Nephron (organoid): ENCODE results near the gene ASTN1.

Source experiments
- H3K27ac Mint-ChIP-seq, 3 experiments: 2 replicates each; pipeline ENCODE4 v1.8.0; 2020; ENCODE audit warnings: mixed read lengths in 3 of 3, mild to moderate bottlenecking in 2 of 3, moderate library complexity in 1 of 3
- H3K27me3 Mint-ChIP-seq: 2 replicates; pipeline ENCODE4 v1.8.0; 2021; ENCODE audit warnings: low read depth, mild to moderate bottlenecking, moderate library complexity, mixed read lengths
- H3K36me3 Mint-ChIP-seq: 2 replicates; pipeline ENCODE4 v1.8.0; 2020; ENCODE audit warnings: low read depth, mixed read lengths
- H3K4me1 Mint-ChIP-seq: 2 replicates; pipeline ENCODE4 v1.8.0; 2020; ENCODE audit warnings: mixed read lengths
- H3K4me3 Mint-ChIP-seq, 3 experiments: 2 replicates each; pipeline ENCODE4 v1.8.0; 2020; ENCODE audit warnings: mild to moderate bottlenecking in 3 of 3, mixed read lengths in 3 of 3, moderate library complexity in 2 of 3
- H3K9me3 Mint-ChIP-seq: 2 replicates; pipeline ENCODE4 v1.8.0; 2020; ENCODE audit warnings: mixed read lengths
- TF ChIP-seq, protein P1 (sequence below), 3 experiments: fragments of 200-600 bp; sonication (generic); IDR thresholded peaks; one replicate each; pipeline ENCODE4 v1.5.0; 2021; ENCODE audit warnings: antibody characterized with exemption in 3 of 3; ENCODE audit not compliant: unreplicated experiment in 3 of 3

ASTN1 gene

DNA sequence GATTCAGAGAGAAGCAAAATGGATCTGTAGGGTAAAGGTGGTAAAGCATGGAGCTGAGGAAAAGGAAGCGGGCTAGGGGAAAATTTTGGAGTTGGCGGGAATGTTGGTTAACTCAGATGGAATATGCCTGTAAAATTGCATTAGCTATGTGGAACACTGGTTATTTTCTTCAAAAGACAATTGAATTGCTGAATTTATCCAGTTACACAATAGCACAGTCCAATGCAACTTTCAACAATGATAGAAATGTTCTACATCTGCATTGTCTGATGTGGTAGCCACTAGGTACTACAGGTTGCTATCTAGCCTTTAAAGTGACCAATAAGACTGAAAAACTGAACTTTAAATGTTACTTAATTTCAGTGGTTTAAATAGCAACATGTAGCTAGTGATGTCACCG, 315.2 kb downstream of the ASTN1 start:
- Mint-ChIP-seq H3K27ac (no peak overlapping the region), H3K36me3 (no peaks in the 10 kb centered on the region), H3K27me3 (peaks cover 7% of the 10 kb centered on the region), H3K4me3 (no peak overlapping the region), H3K9me3 (no peaks in the 10 kb centered on the region), H3K4me1 (peaks cover under 1% of the 10 kb centered on the region)
- TF ChIP-seq, protein P1, sequence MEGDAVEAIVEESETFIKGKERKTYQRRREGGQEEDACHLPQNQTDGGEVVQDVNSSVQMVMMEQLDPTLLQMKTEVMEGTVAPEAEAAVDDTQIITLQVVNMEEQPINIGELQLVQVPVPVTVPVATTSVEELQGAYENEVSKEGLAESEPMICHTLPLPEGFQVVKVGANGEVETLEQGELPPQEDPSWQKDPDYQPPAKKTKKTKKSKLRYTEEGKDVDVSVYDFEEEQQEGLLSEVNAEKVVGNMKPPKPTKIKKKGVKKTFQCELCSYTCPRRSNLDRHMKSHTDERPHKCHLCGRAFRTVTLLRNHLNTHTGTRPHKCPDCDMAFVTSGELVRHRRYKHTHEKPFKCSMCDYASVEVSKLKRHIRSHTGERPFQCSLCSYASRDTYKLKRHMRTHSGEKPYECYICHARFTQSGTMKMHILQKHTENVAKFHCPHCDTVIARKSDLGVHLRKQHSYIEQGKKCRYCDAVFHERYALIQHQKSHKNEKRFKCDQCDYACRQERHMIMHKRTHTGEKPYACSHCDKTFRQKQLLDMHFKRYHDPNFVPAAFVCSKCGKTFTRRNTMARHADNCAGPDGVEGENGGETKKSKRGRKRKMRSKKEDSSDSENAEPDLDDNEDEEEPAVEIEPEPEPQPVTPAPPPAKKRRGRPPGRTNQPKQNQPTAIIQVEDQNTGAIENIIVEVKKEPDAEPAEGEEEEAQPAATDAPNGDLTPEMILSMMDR (IDR thresholded peaks at IDR 0.05; ENCODE audit: unreplicated experiment in 3 of 3): no peak

DNA sequence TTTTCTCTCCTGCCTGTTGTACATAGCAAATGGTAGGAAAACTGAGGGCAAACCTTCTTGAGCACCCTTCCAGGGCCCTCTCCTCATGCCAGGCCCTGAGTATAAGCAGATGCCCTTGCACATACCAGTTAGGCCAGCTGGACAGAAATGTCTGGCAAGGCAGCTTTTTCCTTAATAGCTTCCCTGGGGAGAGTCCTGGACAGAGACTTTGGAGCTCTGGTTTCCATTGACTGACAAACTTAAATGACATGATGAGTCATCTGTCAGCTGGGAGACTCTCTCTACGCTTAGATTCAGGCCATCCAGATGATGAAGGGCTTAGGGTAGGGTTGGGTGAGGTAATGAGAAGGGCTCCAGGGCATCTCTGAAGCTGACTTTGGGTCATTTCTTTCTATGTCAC, 317.5 kb downstream of the ASTN1 start:
- Mint-ChIP-seq H3K4me1 (peaks cover 15% of the 10 kb centered on the region), H3K4me3 (no peak overlapping the region)
- TF ChIP-seq, protein P1 (IDR thresholded peaks at IDR 0.05; ENCODE audit: unreplicated experiment in 3 of 3): no peak

DNA sequence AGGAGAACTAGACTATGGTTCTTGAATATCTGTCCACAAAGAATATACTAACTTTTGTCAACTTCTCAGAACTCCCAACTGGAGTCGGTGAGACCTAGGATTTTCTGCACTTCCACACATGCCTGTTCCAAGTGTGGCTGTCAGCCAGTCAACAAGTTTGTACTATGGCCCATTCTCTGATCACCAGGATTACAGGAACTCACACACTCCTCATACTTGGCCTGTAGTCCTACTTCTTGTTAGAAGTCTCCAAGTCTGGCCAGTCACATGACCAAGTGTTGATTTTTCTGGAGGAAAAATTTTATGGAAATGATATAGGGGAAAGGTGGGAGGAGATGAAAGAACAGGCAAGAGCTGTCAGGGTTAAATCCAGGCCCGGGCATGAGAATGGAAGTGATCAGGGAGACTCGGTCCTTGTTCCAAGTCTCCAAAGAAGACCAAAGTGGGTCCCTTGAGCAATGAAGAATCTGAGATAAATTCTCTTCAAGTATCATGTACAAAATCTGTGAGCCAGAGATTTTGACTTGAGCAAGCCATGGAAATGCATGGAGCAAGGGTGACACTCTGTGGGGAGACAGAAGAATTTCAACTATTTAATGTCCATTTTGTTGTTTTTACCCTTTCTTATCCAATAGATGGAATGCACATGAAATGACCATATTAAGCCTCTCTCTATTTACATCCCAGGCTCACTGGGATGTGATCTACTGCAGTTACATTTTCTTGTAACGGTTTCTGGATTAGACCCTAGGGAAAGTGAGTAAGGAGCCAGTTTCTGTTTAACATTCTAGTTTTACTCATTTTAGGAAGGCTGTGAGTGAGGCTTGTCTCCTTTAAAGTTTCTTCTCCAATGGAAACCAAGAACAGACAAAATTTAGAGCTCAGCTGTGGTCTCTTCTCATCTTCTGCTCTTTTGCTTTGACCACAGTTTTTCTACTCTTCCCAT, 320.9 kb downstream of the ASTN1 start:
- Mint-ChIP-seq H3K36me3 (no peaks in the 10 kb centered on the region), H3K9me3 (no peaks in the 10 kb centered on the region), H3K27me3 (no peaks in the 10 kb centered on the region), H3K27ac (peak overlapping the region in 2 of 3 experiments; percentile 31 to 63), H3K4me1 (peaks cover 25% of the 10 kb centered on the region), H3K4me3 (no peak overlapping the region)
- TF ChIP-seq, protein P1 (IDR thresholded peaks at IDR 0.05; ENCODE audit: unreplicated experiment in 3 of 3): peak; percentile 69 to 79 (median 78)

More for the DNA sequence above, 317.5 kb downstream of the ASTN1 start:
- Mint-ChIP-seq H3K27me3 (peaks cover 7% of the 10 kb centered on the region), H3K36me3 (no peaks in the 10 kb centered on the region), H3K27ac (no peak overlapping the region), H3K9me3 (no peaks in the 10 kb centered on the region)

DNA sequence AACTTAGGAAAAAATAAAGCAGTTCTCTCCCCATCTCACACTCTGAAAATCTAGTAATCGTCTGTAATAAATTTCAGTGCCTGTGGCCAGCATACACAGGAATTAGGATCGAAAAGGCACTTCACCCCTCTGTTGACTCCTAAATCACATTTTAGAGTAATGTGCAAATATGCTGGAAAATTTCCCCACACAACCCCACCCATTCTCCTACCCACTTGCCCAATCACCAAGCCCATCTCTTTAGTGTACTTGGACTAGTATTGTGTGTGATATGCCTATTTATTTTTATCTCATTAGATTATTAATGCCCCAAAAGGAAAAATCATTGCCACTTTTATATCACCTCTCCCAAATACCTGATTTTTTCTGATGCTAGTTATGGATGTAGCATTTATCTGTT, 323.3 kb downstream of the ASTN1 start:
- Mint-ChIP-seq H3K36me3 (no peaks in the 10 kb centered on the region), H3K4me1 (peaks cover 25% of the 10 kb centered on the region), H3K27ac (no peak overlapping the region), H3K4me3 (no peak overlapping the region), H3K9me3 (no peaks in the 10 kb centered on the region), H3K27me3 (no peaks in the 10 kb centered on the region)
- TF ChIP-seq, protein P1 (IDR thresholded peaks at IDR 0.05; ENCODE audit: unreplicated experiment in 3 of 3): no peak

DNA sequence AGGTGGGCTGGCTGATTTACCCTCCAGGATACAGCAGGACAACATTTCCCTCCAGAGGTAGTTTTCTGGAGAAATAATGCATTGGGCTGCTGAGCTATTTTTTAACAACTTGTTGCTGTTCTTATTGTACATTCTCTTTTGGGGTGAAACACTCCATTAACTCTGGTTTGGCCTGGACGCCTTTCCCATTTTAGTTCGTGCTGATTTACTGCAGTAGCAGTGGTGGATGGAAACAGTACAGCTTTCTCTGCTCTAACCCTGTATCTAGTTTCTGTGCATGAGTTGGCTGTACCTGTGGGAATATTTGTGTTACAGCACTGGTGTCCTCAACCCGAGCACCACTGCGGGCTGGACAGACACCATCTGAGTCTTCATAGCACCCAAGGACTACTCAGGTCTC, 325.3 kb downstream of the ASTN1 start:
- TF ChIP-seq, protein P1 (IDR thresholded peaks at IDR 0.05; ENCODE audit: unreplicated experiment in 3 of 3): no peak
- Mint-ChIP-seq H3K4me3 (no peak overlapping the region), H3K36me3 (no peaks in the 10 kb centered on the region), H3K27ac (peak overlapping the region in 1 of 3 experiments; percentile 24), H3K27me3 (no peaks in the 10 kb centered on the region), H3K9me3 (no peaks in the 10 kb centered on the region), H3K4me1 (peaks cover 23% of the 10 kb centered on the region)
